Fibroblast of lung (primary cell): Measurements from ENCODE around the gene GORAB. TPM values are rescaled to one million over a fixed set of nuclear protein-coding genes. Genes with fewer than 3 reads are reported as not detected.

Experiments used
- DNase-seq, 2 donors: peaks; one replicate each; pipeline versions ENCODE4 v3.0.0 to v3.0.0-alpha.2; 2010; ENCODE audit warnings: low read depth in 2 of 2
- H2AFZ ChIP-seq: 2 replicates; pipeline ENCODE4 v1.5.1; 2012; ENCODE audit warnings: low read length, control low read depth, inconsistent platforms
- H3K27ac ChIP-seq: 2 replicates; pipeline ENCODE4 v1.5.1; 2011; ENCODE audit warnings: low read length, control low read depth; ENCODE audit not compliant: insufficient read depth
- H3K27me3 ChIP-seq: 2 replicates; pipeline ENCODE4 v1.5.1; 2011; ENCODE audit warnings: mild to moderate bottlenecking, low read length; ENCODE audit not compliant: control insufficient read depth, insufficient read depth
- H3K36me3 ChIP-seq: 2 replicates; pipeline ENCODE4 v1.5.1; 2011; ENCODE audit warnings: low read length; ENCODE audit not compliant: control insufficient read depth, insufficient read depth
- H3K4me1 ChIP-seq: 2 replicates; pipeline ENCODE4 v1.5.1; 2011; ENCODE audit warnings: low read length; ENCODE audit not compliant: control insufficient read depth, insufficient read depth; ENCODE audit errors: extremely low read depth
- H3K4me2 ChIP-seq: 2 replicates; pipeline ENCODE4 v1.5.1; 2011; ENCODE audit warnings: low read length, control low read depth; ENCODE audit not compliant: insufficient read depth; ENCODE audit errors: extremely low read depth
- H3K4me3 ChIP-seq, 4 experiments: fragments of 200-600 bp in 1 of 4; sonication (generic) in 1 of 4; replicated peaks in 1 of 4; 2 replicates each; pipeline ENCODE4 v1.5.1; 2011 to 2016; ENCODE audit warnings: low read length in 4 of 4, low read depth in 3 of 4, mild to moderate bottlenecking in 3 of 4, control low read depth in 2 of 4, inconsistent platforms in 1 of 4, mixed read lengths in 1 of 4; ENCODE audit not compliant: insufficient read depth in 1 of 4; ENCODE audit errors: control extremely low read depth in 1 of 4
- H3K79me2 ChIP-seq: 2 replicates; pipeline ENCODE4 v1.5.1; 2012; ENCODE audit warnings: mild to moderate bottlenecking, low read length, inconsistent platforms; ENCODE audit not compliant: control insufficient read depth, insufficient read depth
- H3K9ac ChIP-seq: 2 replicates; pipeline ENCODE4 v1.5.1; 2011; ENCODE audit warnings: mild to moderate bottlenecking, low read length, control low read depth; ENCODE audit not compliant: insufficient read depth
- H3K9me3 ChIP-seq: 2 replicates; pipeline ENCODE4 v1.5.1; 2012; ENCODE audit warnings: low read depth, low read length; ENCODE audit not compliant: control insufficient read depth, insufficient read depth
- H4K20me1 ChIP-seq: 2 replicates; pipeline ENCODE4 v1.5.1; 2011; ENCODE audit warnings: low read length; ENCODE audit not compliant: control insufficient read depth, insufficient read depth; ENCODE audit errors: extremely low read depth
- CTCF ChIP-seq, 2 donors: IDR thresholded peaks in 1 of 2; conservative IDR thresholded peaks in 1 of 2; 1 replicate in 1 of 2; 2 replicates in 1 of 2; pipeline ENCODE4 v1.5.1; 2011 to 2012; ENCODE audit warnings: low read length in 2 of 2, control low read depth in 1 of 2, inconsistent platforms in 1 of 2, low read depth in 1 of 2, mild to moderate bottlenecking in 1 of 2
- EZH2 ChIP-seq: IDR thresholded peaks from 2 replicates; pipeline ENCODE4 v1.5.1; 2012; ENCODE audit warnings: low read length, control low read depth, mild to moderate bottlenecking; ENCODE audit errors: missing control alignments
- polyA plus RNA-seq, 2 donors: library from polyadenylated mRNA; depleted of rRNA in 1 of 2; stranded (reverse) in 1 of 2; unstranded in 1 of 2; fragments of >200 nt; gene quantifications; 2 replicates each; pipeline ENCODE4 v1.2.1, GENCODE V29; 2011 to 2012; ENCODE audit warnings: missing spikeins in 1 of 2
- total RNA-seq: library from RNA; depleted of rRNA; stranded (reverse); fragments of >200 nt; gene quantifications from 2 replicates; pipeline ENCODE4 v1.2.1, GENCODE V29; 2014

Gene GORAB
- total and polyA plus RNA-seq, 2 donors (not counting 1 experiment from before 2014, with no cell fraction given) = 17.7 to 27.6 TPM

GRCh38 chr1:170592591-170593111 is 60.7 kb downstream of the GORAB start:
- peaks cover 2% of the 10 kb centered on the region for H3K4me1 ChIP-seq

GRCh38 chr1:170593173-170594011 is 61.4 kb downstream of the GORAB start:
- Histone ChIP-seq H3K36me3 (no peaks in the 10 kb centered on the region), H3K4me2 (peak overlapping the region; percentile 84), H3K27me3 (no peaks in the 10 kb centered on the region), H3K4me3 (peak overlapping the region in 3 of 4 experiments; percentile 27 to 30 (median 28)), H3K79me2 (no peaks in the 10 kb centered on the region), H3K27ac (no peak overlapping the region), H4K20me1 (no peaks in the 10 kb centered on the region), H3K4me1 (peaks cover 2% of the 10 kb centered on the region), H2AFZ (peak overlapping the region; percentile 67), H3K9me3 (no peaks in the 10 kb centered on the region), H3K9ac (no peak overlapping the region)
- no peak for DNase-seq
- no peak for TF ChIP-seq EZH2
- no peak for TF ChIP-seq CTCF (conservative IDR thresholded peaks at IDR 0.05 in 1 of 2, IDR thresholded peaks at IDR 0.05 in 1 of 2; ENCODE audit: low read depth in 1 of 2, low read length in 2 of 2)

More at GRCh38 chr1:170592591-170593111, 60.7 kb downstream of the GORAB start:
- Histone ChIP-seq H3K4me2 (no peak overlapping the region), H4K20me1 (no peaks in the 10 kb centered on the region), H3K27me3 (no peaks in the 10 kb centered on the region), H3K36me3 (no peaks in the 10 kb centered on the region), H3K79me2 (no peaks in the 10 kb centered on the region), H3K27ac (no peak overlapping the region), H3K4me3 (no peak overlapping the region), H2AFZ (no peak overlapping the region), H3K9me3 (no peaks in the 10 kb centered on the region), H3K9ac (no peak overlapping the region)
- DNase-seq = no peak
- TF ChIP-seq EZH2 = no peak
- no peak for TF ChIP-seq CTCF (conservative IDR thresholded peaks at IDR 0.05 in 1 of 2, IDR thresholded peaks at IDR 0.05 in 1 of 2; ENCODE audit: low read depth in 1 of 2, low read length in 2 of 2)

GRCh38 chr1:170594066-170594626 is 62.2 kb downstream of the GORAB start:
- Histone ChIP-seq H3K4me3 (no peak overlapping the region), H3K79me2 (no peaks in the 10 kb centered on the region), H3K27me3 (no peaks in the 10 kb centered on the region), H3K4me2 (peak overlapping the region; percentile 84), H3K9me3 (no peaks in the 10 kb centered on the region), H3K9ac (no peak overlapping the region), H2AFZ (no peak overlapping the region), H3K36me3 (no peaks in the 10 kb centered on the region), H3K27ac (no peak overlapping the region), H4K20me1 (no peaks in the 10 kb centered on the region), H3K4me1 (peaks cover 2% of the 10 kb centered on the region)
- no peak for DNase-seq
- no peak for TF ChIP-seq CTCF (conservative IDR thresholded peaks at IDR 0.05 in 1 of 2, IDR thresholded peaks at IDR 0.05 in 1 of 2; ENCODE audit: low read depth in 1 of 2, low read length in 2 of 2)
- TF ChIP-seq EZH2 = no peak
